Thoracic aorta (tissue), 2 donors: ENCODE results near the gene TMEM208. TPM values are rescaled to one million over a fixed set of nuclear protein-coding genes. Genes with fewer than 3 reads are reported as not detected.

ENCODE experiments used
- ATAC-seq: fragments of 150-250 bp; one replicate; pipeline ENCODE4 v1.8.0; 2017; ENCODE audit warnings: low read depth; ENCODE audit not compliant: insufficient number of reproducible peaks, low FRiP score
- DNase-seq: peaks from one replicate; pipeline ENCODE4 v3.0.0-alpha.2; 2020; ENCODE audit warnings: low spot score
- H3K27ac ChIP-seq, 2 donors: fragments of 200-600 bp; sonication (generic); 1 replicate in 1 of 2; 2 replicates in 1 of 2; pipeline ENCODE4 v1.5.1; 2016; ENCODE audit warnings: mild to moderate bottlenecking in 2 of 2, moderate library complexity in 2 of 2
- H3K27me3 ChIP-seq: fragments of 200-600 bp; sonication (generic); replicated peaks from 2 replicates; pipeline ENCODE4 v1.6.0; 2016; ENCODE audit warnings: mild to moderate bottlenecking; ENCODE audit not compliant: insufficient read depth
- H3K36me3 ChIP-seq: fragments of 200-600 bp; sonication (generic); one replicate; pipeline ENCODE4 v1.5.1; 2016
- H3K4me1 ChIP-seq, 2 donors: fragments of 200-600 bp; sonication (generic); 1 replicate in 1 of 2; 2 replicates in 1 of 2; pipeline versions ENCODE4 v1.5.1 to v1.6.0; 2016; ENCODE audit warnings: low read depth in 2 of 2, mild to moderate bottlenecking in 1 of 2; ENCODE audit not compliant: control insufficient read depth in 1 of 2
- H3K4me3 ChIP-seq: fragments of 200-600 bp; sonication (generic); 2 replicates; pipeline ENCODE4 v1.5.1; 2016; ENCODE audit warnings: mild to moderate bottlenecking
- H3K9me3 ChIP-seq: fragments of 200-600 bp; sonication (generic); 2 replicates; pipeline ENCODE4 v1.5.1; 2016
- CTCF ChIP-seq: fragments of 200-600 bp; sonication (generic); IDR thresholded peaks from one replicate; pipeline ENCODE4 v1.5.1; 2019; ENCODE audit warnings: antibody characterized with exemption
- total RNA-seq, 2 donors: library from RNA; depleted of rRNA; stranded (reverse); fragments of >200 nt; gene quantifications; one replicate each; pipeline versions ENCODE4 v1.1.0 to v1.2.3, GENCODE V29; 2016

The TMEM208 gene
- total RNA-seq, 2 donors from 2014 or later: 21.2 to 32.2 TPM

DNA sequence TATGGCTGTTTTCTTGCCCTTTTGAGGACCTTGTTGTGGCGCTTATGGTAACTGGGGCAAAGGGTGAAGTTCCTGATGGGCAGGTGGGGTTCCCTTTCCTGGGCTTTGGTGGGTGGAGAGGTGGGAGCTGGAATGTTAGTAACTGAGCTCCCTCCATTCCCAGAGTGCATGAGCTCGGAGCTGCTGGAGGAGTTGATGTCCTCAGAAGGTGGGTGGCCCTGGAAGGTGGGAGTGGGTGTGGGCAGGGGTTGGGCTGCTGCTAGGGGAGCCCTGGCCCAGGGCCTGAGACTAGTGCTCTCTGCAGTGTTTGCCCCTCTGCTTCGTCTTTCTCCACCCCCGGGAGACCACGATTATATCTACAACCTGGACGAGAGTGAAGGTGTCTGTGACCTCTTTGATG lies 29.2 kb upstream of the TMEM208 start:
- ATAC-seq (no peak), DNase-seq (no peak)
- peaks cover 46% of the 10 kb centered on the region for H3K36me3 ChIP-seq
- H3K27me3 ChIP-seq: no peaks in the 10 kb centered on the region
- TF ChIP-seq CTCF: no peak
- H3K27ac ChIP-seq: no peak overlapping the region
- H3K4me3 ChIP-seq: no peak overlapping the region
- no peaks in the 10 kb centered on the region for H3K9me3 ChIP-seq
- H3K4me1 ChIP-seq: peaks cover 12 to 28% of the 10 kb centered on the region in 2 donors

DNA sequence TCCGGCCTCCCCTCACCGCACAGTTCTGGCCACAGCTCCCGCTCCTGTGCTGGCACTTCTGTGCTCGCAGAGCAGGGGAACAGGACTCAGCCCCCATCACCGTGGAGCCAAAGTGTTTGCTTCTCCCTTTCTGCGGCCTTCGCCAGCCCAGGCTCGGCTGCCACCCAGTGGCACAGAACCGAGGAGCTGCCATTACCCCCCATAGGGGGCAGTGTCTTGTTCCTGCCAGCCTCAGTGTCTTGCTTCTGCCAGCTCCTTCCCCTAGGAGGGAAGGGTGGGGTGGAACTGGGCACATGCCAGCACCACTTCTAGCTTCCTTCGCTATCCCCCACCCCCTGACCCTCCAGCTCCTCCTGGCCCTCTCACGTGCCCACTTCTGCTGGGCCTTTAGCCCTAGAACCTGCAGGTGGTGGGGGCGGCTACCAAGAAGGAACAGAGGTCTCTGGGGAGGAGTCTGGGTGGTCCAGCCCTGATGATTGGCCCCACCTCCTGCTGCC lies 28.6 kb upstream of the TMEM208 start:
- no peak for ATAC-seq
- Histone ChIP-seq H3K4me3 (no peak overlapping the region), H3K9me3 (no peaks in the 10 kb centered on the region), H3K27ac (no peak overlapping the region), H3K27me3 (no peaks in the 10 kb centered on the region), H3K4me1 (peaks cover 6 to 22% of the 10 kb centered on the region in 2 donors), H3K36me3 (peaks cover 47% of the 10 kb centered on the region)
- no peak for DNase-seq
- TF ChIP-seq CTCF: peak; percentile 43

GRCh38 chr16:67199011-67199807 lies 27.7 kb upstream of the TMEM208 start, which contains the start of gene ELMO3:
Gene ELMO3 (plus strand): TSS chr16:67199131. CDS start chr16:67199327, 196 bp downstream.
- H3K27ac ChIP-seq: no peak within 1 kb of the TSS
- no peaks in the 10 kb centered on the region for H3K27me3 ChIP-seq
- no peak within 1 kb of the TSS for H3K4me3 ChIP-seq
- H3K9me3 ChIP-seq: no peaks in the 10 kb centered on the region
- no peak for TF ChIP-seq CTCF
- DNase-seq (no peak), ATAC-seq (no peak)
- peaks cover 50% of the 10 kb centered on the region for H3K36me3 ChIP-seq
- peaks cover 0 to 12% of the 10 kb centered on the region in 2 donors for H3K4me1 ChIP-seq

- peaks cover 0 to 10% of the 10 kb centered on the region in 2 donors for H3K4me1 ChIP-seq
- no peaks in the 10 kb centered on the region for H3K27me3 ChIP-seq
- no peak for ATAC-seq
- H3K36me3 ChIP-seq: peaks cover 46% of the 10 kb centered on the region
- H3K9me3 ChIP-seq: no peaks in the 10 kb centered on the region
- H3K27ac ChIP-seq: no peak overlapping the region
- TF ChIP-seq CTCF: no peak
- H3K4me3 ChIP-seq: no peak overlapping the region
- no peak for DNase-seq
Observed at GRCh38 chr16:67199808-67200198, 27.1 kb upstream of the TMEM208 start.

DNA sequence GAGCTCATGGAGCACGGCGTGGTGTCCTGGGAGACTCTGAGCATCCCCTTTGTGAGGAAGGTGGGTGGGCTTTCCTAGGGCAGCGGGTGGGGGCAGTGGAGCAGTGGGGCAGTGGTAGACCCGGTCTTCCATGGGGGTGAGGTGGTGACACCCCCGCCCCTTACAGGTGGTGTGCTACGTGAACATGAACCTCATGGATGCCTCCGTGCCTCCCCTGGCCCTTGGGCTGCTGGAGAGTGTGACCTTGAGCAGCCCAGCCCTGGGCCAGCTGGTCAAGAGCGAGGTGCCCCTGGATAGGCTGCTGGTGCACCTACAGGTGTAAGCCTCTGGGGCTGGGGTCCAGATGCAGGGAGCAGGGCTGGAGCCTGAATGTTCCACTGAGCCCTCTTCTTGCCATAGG lies 26.4 kb upstream of the TMEM208 start:
- Histone ChIP-seq H3K36me3 (peaks cover 39% of the 10 kb centered on the region), H3K4me1 (peaks cover 0 to 10% of the 10 kb centered on the region in 2 donors), H3K9me3 (no peaks in the 10 kb centered on the region), H3K27me3 (no peaks in the 10 kb centered on the region), H3K4me3 (no peak overlapping the region), H3K27ac (no peak overlapping the region)
- DNase-seq: no peak
- TF ChIP-seq CTCF: no peak
- ATAC-seq: no peak
